Kidney epithelial cell (primary cell): Measurements from ENCODE around the gene ARMS2. TPM values are rescaled to one million over a fixed set of nuclear protein-coding genes. Genes with fewer than 3 reads are reported as not detected.

Experiments
- DNase-seq: peaks from one replicate; pipeline ENCODE4 v3.0.0-alpha.2; 2010; ENCODE audit warnings: low read depth
- H3K27me3 ChIP-seq: 2 replicates; pipeline ENCODE4 v1.6.0; 2011; ENCODE audit warnings: low read length; ENCODE audit not compliant: control insufficient read depth, insufficient read depth
- H3K36me3 ChIP-seq: 2 replicates; pipeline ENCODE4 v1.5.1; 2011; ENCODE audit warnings: low read length; ENCODE audit not compliant: control insufficient read depth, insufficient read depth
- H3K4me3 ChIP-seq: 2 replicates; pipeline ENCODE4 v1.5.1; 2011; ENCODE audit warnings: low read depth, mild to moderate bottlenecking, control low read depth, low read length
- total RNA-seq: library from RNA; depleted of rRNA; stranded (reverse); fragments of >200 nt; gene quantifications from 2 replicates; pipeline ENCODE4 v1.2.3, GENCODE V29; 2015
- TF ChIP-seq, protein P1 (sequence below): IDR thresholded peaks from 2 replicates; pipeline ENCODE4 v1.5.1; 2011; ENCODE audit warnings: mild to moderate bottlenecking, moderate library complexity, low read length, control low read depth, inconsistent platforms; ENCODE audit not compliant: insufficient read depth, poor library complexity, severe bottlenecking

ARMS2 gene
- total RNA-seq, 1 donor from 2014 or later, result not detected

GRCh38 chr10:122486406-122487080, 32.1 kb downstream of the ARMS2 start:
- H3K36me3 ChIP-seq, result no peaks in the 10 kb centered on the region
- DNase-seq, result no peak
- TF ChIP-seq, protein P1, sequence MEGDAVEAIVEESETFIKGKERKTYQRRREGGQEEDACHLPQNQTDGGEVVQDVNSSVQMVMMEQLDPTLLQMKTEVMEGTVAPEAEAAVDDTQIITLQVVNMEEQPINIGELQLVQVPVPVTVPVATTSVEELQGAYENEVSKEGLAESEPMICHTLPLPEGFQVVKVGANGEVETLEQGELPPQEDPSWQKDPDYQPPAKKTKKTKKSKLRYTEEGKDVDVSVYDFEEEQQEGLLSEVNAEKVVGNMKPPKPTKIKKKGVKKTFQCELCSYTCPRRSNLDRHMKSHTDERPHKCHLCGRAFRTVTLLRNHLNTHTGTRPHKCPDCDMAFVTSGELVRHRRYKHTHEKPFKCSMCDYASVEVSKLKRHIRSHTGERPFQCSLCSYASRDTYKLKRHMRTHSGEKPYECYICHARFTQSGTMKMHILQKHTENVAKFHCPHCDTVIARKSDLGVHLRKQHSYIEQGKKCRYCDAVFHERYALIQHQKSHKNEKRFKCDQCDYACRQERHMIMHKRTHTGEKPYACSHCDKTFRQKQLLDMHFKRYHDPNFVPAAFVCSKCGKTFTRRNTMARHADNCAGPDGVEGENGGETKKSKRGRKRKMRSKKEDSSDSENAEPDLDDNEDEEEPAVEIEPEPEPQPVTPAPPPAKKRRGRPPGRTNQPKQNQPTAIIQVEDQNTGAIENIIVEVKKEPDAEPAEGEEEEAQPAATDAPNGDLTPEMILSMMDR, result no peak

DNA sequence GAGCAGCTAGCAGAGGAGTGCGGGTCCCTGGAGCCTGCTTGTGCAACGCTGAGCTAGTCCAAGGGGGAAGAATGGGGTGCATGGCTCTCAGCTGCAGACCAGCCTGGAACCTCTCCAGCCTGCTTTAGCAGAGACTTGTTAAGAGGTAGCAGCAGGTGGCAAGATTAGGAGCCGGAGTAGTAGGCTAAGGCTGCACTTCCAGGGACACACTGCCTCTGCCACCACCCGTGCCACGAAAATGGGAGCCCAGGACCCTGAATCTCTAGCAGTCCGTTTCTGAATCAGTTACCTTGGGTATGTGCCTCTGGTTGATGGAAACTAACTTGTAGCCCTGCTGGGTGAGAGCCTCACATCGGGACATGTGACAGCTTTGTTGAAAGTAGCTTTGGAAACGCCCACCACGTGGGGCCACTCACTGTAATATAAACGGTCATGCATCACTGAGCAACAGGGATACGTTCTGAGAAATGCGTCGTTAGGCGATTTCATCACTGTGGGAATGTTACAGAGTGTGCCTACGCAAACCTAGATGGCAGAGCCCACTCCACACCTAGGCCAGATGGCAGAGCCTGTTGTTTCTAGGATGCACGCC, 32.8 kb downstream of the ARMS2 start:
- TF ChIP-seq, protein P1, result no peak
- no peak overlapping the region for H3K4me3 ChIP-seq
- H3K27me3 ChIP-seq, result no peaks in the 10 kb centered on the region
- no peaks in the 10 kb centered on the region for H3K36me3 ChIP-seq
- no peak for DNase-seq

More at GRCh38 chr10:122486406-122487080, 32.1 kb downstream of the ARMS2 start:
- Histone ChIP-seq H3K27me3 (no peaks in the 10 kb centered on the region), H3K4me3 (no peak overlapping the region)

- H3K27me3 ChIP-seq, result no peaks in the 10 kb centered on the region
- H3K36me3 ChIP-seq, result no peaks in the 10 kb centered on the region
- TF ChIP-seq, protein P1, result no peak
- no peak for DNase-seq
- H3K4me3 ChIP-seq, result no peak overlapping the region
Measured at GRCh38 chr10:122490268-122490667, 35.8 kb downstream of the ARMS2 start.

DNA sequence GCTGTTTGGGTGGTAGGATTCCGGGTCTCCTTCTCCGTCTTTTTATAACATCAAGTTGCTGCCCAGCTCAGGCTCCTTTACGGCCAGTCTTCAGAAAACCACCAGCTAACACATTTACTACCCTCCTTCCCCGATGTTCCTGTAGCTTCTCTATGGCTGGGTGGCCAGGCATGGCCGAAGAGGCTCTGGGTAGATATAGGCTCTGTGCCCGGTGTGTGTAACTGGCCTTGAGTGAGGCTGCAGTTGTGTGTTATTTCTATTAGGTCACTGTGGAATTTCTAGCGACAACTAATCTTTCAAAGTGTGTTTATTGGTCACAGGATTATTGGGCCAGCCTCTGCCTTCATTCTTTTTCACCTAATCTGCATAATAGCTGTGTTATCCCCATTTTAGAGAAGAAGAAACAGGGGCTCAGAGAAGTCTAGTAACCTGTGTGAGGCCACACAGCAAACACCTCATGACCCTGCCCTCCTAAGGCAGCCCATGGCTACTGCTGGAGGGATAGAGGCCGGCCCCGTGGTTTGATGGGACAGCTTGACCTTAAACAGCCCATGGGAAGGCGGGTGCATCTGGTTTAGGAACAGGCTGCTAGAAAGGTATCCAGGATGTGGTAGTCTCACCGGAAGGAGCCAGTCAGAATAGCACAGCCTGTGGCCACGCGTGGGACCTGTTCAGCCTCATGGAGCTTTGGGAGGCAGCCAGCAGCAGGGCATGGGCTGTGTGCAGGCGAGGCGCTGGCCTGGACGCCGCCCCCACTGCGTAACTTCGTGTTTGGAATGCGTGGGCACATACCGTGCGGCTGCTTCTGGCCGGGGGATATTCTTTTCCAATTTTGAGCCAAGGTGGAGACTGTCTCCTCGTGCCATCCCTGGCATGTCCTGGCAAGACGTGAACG, 36.6 kb downstream of the ARMS2 start:
- DNase-seq, result no peak
- Histone ChIP-seq H3K36me3 (no peaks in the 10 kb centered on the region), H3K4me3 (no peak overlapping the region), H3K27me3 (no peaks in the 10 kb centered on the region)
- TF ChIP-seq, protein P1, result no peak

DNA sequence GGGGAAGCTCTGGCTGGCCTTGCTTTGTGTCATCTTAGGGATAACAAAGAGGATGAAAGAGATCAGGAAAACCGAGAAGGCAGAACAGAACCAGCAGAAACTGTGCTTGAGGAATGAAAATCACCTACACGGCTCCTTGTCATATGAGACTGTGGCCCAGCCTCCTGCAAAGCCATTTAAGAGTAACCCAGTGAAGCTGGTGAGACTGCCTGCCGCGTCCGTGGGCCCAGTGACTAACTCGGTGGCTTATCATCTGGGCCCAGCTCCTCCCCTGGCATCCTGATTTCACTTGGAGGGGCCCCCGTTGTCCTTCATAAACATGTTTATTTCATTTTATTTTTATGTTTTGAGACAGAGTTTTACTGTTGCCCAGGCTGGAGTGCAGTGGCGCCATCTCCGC, 37.6 kb downstream of the ARMS2 start:
- H3K4me3 ChIP-seq, result no peak overlapping the region
- H3K27me3 ChIP-seq, result no peaks in the 10 kb centered on the region
- TF ChIP-seq, protein P1, result no peak
- DNase-seq, result no peak
- H3K36me3 ChIP-seq, result no peaks in the 10 kb centered on the region
